Suprapubic skin (tissue), 4 donors: Measurements from ENCODE around the gene USP11. TPM values are rescaled to one million over a fixed set of nuclear protein-coding genes. Genes with fewer than 3 reads are reported as not detected.

Source experiments
- DNase-seq, 2 donors: peaks; one replicate each; pipeline ENCODE4 v3.0.0-alpha.2; 2019; ENCODE audit warnings: low spot score in 2 of 2
- H3K27ac ChIP-seq: fragments of 200-600 bp; sonication (generic); one replicate; pipeline ENCODE4 v1.5.1; 2019
- H3K27me3 ChIP-seq: fragments of 200-600 bp; sonication (generic); one replicate; pipeline ENCODE4 v1.5.1; 2019
- H3K36me3 ChIP-seq: fragments of 200-600 bp; sonication (generic); one replicate; pipeline ENCODE4 v1.5.1; 2019
- H3K4me1 ChIP-seq: fragments of 200-600 bp; sonication (generic); one replicate; pipeline ENCODE4 v1.5.1; 2019
- H3K4me3 ChIP-seq: fragments of 200-600 bp; sonication (generic); one replicate; pipeline ENCODE4 v1.5.1; 2019; ENCODE audit warnings: mild to moderate bottlenecking
- H3K9me3 ChIP-seq: fragments of 200-600 bp; sonication (generic); one replicate; pipeline ENCODE4 v1.5.1; 2019
- EP300 ChIP-seq: sonication (generic); formaldehyde crosslinking; IDR thresholded peaks from one replicate; pipeline ENCODE4 v1.6.1; 2017; ENCODE audit warnings: antibody characterized with exemption
- POLR2A ChIP-seq, 2 donors: fragments of 450-650 bp; IDR thresholded peaks; one replicate each; pipeline ENCODE4 v1.6.1; 2017; ENCODE audit warnings: antibody characterized with exemption in 2 of 2, mild to moderate bottlenecking in 2 of 2, moderate library complexity in 2 of 2
- POLR2AphosphoS5 ChIP-seq, 3 donors: sonication (generic); formaldehyde crosslinking; IDR thresholded peaks; one replicate each; pipeline ENCODE4 v1.6.1; 2017; ENCODE audit warnings: antibody characterized with exemption in 3 of 3
- WGBS: methylation state at CpG from one replicate; pipeline ENCODE4 v1.1.5; 2018; 5-methylcytosine and 5-hydroxymethylcytosine counted together
- total RNA-seq, 4 donors: library from RNA; depleted of rRNA; stranded (reverse); fragments of >200 nt; gene quantifications; one replicate each; pipeline ENCODE4 v1.1.0, GENCODE V29; 2016
- TF ChIP-seq, protein P1 (sequence below), 2 donors: fragments of 200-600 bp in 1 of 2; fragments of 450-650 bp in 1 of 2; sonication (generic) in 1 of 2; IDR thresholded peaks; one replicate each; pipeline ENCODE4 v1.5.1; 2016 to 2019; ENCODE audit warnings: antibody characterized with exemption in 2 of 2, mild to moderate bottlenecking in 1 of 2, moderate library complexity in 1 of 2

The USP11 gene
- total RNA-seq, 4 donors from 2014 or later, result 15.4 to 28.3 (median 20.9) TPM

DNA sequence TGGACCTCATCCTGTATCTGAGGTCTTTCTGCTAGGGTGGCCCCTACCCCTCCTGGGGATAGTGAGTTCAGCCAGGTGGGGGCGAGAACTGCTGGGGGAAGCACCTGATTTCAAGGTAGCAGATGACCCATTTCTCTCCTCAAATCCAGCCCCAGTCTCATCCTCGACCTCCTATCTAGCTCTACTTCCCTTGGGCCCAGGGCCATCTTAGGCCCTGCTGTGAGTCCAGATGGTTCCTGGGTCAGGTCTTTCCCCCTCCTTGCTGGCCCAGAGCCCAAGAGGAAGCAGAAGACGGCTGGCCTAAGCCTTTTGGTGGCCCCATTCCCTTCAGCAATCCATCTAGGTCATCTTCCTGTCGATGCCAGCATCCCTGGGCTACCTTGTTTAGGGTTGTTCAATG is 11.1 kb upstream of the USP11 start:
- no peak overlapping the region for H3K4me3 ChIP-seq
- no peak for TF ChIP-seq EP300
- TF ChIP-seq POLR2AphosphoS5 (IDR thresholded peaks at IDR 0.05), result no peak
- TF ChIP-seq POLR2A (IDR thresholded peaks at IDR 0.05), result no peak
- H3K27ac ChIP-seq, result no peak overlapping the region
- DNase-seq, result peak in 1 of 2 donors; percentile 46
- H3K9me3 ChIP-seq, result no peaks in the 10 kb centered on the region
- H3K36me3 ChIP-seq, result peaks cover 36% of the 10 kb centered on the region
- 75% methylated on average over 4 of the region's 4 CpGs for WGBS
- peaks cover 25% of the 10 kb centered on the region for H3K4me1 ChIP-seq
- no peaks in the 10 kb centered on the region for H3K27me3 ChIP-seq

DNA sequence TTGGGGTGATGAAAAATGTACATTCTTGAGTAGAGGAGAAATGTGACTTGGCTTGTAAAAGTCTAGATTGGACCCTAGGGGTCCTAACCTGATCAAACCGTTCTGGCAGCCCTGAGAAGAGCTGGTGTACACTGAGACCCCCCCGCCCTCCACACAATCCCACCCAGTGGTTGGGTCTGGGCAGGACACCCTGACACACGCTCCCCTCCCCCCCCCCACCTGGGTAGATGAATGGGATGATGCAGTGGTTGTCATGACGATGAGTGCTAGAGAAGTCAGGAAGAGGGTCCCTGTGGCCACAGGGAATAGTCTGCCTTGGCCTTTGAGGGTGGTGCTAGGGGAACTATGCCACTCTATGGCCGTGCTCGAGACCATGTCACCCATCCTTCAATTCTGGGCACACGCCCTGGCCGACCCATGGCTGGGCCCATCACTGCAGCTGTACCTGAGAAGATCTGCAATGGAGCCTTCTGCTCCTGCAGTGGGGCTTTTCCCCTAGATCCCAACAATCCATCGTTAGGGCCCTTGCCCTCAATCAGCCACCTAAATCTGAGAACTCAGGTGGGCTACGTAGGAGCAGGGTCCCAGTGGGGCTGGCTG is 10.0 kb upstream of the USP11 start:
- TF ChIP-seq, protein P1, sequence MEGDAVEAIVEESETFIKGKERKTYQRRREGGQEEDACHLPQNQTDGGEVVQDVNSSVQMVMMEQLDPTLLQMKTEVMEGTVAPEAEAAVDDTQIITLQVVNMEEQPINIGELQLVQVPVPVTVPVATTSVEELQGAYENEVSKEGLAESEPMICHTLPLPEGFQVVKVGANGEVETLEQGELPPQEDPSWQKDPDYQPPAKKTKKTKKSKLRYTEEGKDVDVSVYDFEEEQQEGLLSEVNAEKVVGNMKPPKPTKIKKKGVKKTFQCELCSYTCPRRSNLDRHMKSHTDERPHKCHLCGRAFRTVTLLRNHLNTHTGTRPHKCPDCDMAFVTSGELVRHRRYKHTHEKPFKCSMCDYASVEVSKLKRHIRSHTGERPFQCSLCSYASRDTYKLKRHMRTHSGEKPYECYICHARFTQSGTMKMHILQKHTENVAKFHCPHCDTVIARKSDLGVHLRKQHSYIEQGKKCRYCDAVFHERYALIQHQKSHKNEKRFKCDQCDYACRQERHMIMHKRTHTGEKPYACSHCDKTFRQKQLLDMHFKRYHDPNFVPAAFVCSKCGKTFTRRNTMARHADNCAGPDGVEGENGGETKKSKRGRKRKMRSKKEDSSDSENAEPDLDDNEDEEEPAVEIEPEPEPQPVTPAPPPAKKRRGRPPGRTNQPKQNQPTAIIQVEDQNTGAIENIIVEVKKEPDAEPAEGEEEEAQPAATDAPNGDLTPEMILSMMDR (IDR thresholded peaks at IDR 0.05), result no peak
- TF ChIP-seq POLR2AphosphoS5 (IDR thresholded peaks at IDR 0.05) (no peak), EP300 (no peak), POLR2A (IDR thresholded peaks at IDR 0.05) (no peak)
- DNase-seq, result peak in 1 of 2 donors; percentile 48
- H3K4me1 ChIP-seq, result peaks cover 17% of the 10 kb centered on the region
- H3K4me3 ChIP-seq, result no peak overlapping the region
- no peak overlapping the region for H3K27ac ChIP-seq
- peaks cover 46% of the 10 kb centered on the region for H3K36me3 ChIP-seq
- whole genome bisulfite sequencing, result 96% methylated on average over 6 of the region's 10 CpGs
- no peaks in the 10 kb centered on the region for H3K9me3 ChIP-seq
- no peaks in the 10 kb centered on the region for H3K27me3 ChIP-seq

DNA sequence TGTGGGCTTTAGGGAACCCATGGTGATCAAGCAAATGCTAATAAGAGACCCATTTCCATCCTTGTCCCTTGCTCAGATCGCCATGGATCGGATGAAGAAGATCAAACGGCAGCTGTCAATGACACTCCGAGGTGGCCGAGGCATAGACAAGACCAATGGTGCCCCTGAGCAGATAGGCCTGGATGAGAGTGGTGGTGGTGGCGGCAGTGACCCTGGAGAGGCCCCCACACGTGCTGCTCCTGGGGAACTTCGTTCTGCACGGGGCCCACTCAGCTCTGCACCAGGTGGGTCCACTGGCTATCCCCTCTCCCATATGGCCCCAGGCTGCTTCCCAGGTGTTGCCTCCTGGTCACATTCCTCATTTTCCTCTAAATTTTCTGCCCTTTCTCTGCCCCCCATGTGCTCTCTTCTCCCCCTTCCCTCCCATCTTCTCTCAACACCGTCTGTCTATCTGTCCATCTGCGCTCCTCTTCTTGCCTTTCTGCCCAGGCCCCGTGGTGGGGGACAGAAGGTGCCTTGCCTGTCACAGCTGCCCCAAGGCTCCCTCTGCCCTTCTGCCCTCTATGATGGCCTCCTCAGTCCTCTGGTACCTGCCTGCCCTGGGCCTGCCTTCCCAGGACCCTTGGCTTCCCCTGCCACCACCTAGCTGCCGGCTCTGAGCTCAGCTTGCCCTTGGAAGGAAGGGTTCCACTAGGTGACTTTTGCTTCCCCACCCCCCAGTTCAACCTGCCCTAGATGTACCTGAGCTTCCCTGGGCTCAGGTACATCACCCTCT is 9.1 kb upstream of the USP11 start:
- Histone ChIP-seq H3K4me1 (peaks cover 17% of the 10 kb centered on the region), H3K27me3 (no peaks in the 10 kb centered on the region), H3K4me3 (no peak overlapping the region), H3K9me3 (no peaks in the 10 kb centered on the region), H3K27ac (no peak overlapping the region), H3K36me3 (peaks cover 52% of the 10 kb centered on the region)
- TF ChIP-seq, protein P1 (IDR thresholded peaks at IDR 0.05), result no peak
- TF ChIP-seq POLR2AphosphoS5 (IDR thresholded peaks at IDR 0.05), result no peak
- no peak for TF ChIP-seq EP300
- no peak for TF ChIP-seq POLR2A (IDR thresholded peaks at IDR 0.05)
- DNase-seq, result peak in 1 of 2 donors; percentile 52
- 92% methylated on average over 13 of the region's 13 CpGs for WGBS

DNA sequence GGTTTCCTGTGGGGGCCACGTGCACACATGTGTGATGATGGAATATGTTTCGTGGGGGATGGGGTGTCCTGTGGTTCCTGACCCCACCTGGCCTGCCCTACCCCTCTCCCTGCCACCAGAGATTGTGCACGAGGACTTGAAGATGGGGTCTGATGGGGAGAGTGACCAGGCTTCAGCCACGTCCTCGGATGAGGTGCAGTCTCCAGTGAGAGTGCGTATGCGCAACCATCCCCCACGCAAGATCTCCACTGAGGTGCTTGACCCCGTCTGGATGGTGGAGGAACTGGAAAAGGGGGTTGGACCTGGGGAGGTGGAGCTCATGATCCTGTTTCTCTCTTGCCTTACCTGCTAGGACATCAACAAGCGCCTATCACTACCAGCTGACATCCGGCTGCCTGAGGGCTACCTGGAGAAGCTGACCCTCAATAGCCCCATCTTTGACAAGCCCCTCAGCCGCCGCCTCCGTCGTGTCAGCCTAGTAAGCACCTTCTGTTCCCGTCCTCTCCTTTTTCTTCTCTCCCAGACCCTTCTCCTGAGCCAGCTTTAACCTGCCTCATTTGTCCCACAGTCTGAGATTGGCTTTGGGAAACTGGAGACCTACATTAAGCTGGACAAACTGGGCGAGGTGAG is 8.4 kb upstream of the USP11 start:
- no peaks in the 10 kb centered on the region for H3K9me3 ChIP-seq
- WGBS, result 96% methylated on average over 17 of the region's 17 CpGs

DNA sequence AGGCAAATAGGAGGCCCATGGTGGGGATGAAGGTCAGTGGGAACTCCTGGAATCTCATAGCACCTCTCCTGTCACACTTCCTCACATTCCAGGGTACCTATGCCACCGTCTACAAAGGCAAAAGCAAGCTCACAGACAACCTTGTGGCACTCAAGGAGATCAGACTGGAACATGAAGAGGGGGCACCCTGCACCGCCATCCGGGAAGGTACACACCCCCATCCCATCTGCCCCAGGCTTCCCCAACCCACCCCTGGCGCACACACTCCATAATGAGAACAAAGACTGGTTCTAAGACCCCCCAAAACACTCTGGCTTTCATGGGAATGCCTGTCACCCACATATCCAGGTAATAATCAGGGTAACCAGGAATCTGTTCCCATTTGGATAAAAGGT is 7.9 kb upstream of the USP11 start:
- peak in 1 of 2 donors; percentile 43 for DNase-seq
- no peak for TF ChIP-seq EP300
- TF ChIP-seq POLR2A (IDR thresholded peaks at IDR 0.05), result no peak
- TF ChIP-seq, protein P1 (IDR thresholded peaks at IDR 0.05), result no peak
- no peak for TF ChIP-seq POLR2AphosphoS5 (IDR thresholded peaks at IDR 0.05)
- H3K36me3 ChIP-seq, result peaks cover 61% of the 10 kb centered on the region
- H3K4me1 ChIP-seq, result peaks cover 12% of the 10 kb centered on the region
- no peak overlapping the region for H3K4me3 ChIP-seq
- H3K27me3 ChIP-seq, result no peaks in the 10 kb centered on the region
- no peaks in the 10 kb centered on the region for H3K9me3 ChIP-seq
- 94% methylated on average over 4 of the region's 4 CpGs for WGBS
- no peak overlapping the region for H3K27ac ChIP-seq

More for the DNA sequence above, 8.4 kb upstream of the USP11 start:
- Histone ChIP-seq H3K4me1 (peaks cover 17% of the 10 kb centered on the region), H3K27ac (no peak overlapping the region), H3K36me3 (peaks cover 59% of the 10 kb centered on the region), H3K4me3 (no peak overlapping the region), H3K27me3 (no peaks in the 10 kb centered on the region)
- peak in 1 of 2 donors; percentile 56 for DNase-seq
- TF ChIP-seq, protein P1 (IDR thresholded peaks at IDR 0.05), result no peak
- TF ChIP-seq EP300 (no peak), POLR2A (IDR thresholded peaks at IDR 0.05) (no peak), POLR2AphosphoS5 (IDR thresholded peaks at IDR 0.05) (no peak)
